ENCODE results near the gene TBC1D10A.

DNA sequence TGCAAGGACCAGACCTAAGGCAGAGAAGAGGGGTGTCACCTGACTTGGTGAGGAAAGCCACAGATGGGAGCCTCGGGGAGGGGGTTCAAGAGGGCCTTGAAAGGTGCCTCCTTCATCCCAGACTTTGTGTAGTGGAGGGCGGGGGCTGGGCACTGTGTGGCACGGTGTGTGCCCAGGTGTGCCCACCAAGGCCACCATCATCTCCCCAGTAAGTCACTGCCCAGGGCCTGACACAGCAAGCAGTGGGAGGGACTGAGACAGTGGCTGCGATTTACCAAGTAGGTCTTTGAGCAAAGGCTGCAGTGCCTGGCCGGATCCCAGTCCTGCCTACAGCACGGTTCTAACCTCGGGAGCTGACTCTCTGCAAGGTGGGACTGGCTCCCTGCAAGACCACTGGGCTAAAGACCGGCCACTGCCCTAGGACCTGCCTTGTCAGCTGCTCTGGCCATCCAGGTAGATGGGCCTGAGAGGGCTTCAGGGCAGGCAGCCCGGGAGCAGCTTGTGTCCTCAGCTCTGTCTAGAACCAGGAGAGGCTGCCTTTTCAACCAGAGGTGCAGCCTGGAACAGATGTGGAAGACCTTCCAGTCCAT lies 61.5 kb downstream of the TBC1D10A start:
- no peak for TF ChIP-seq POLR2AphosphoS5 (IDR thresholded peaks at IDR 0.05; ENCODE audit: borderline replicate concordance, low read depth, low read length)
- no peak for TF ChIP-seq EZH2 (IDR thresholded peaks at IDR 0.05)
- TF ChIP-seq FOXP2 (optimal IDR thresholded peaks at IDR 0.05; ENCODE audit: control extremely low read depth, extremely low read length, insufficient read depth), result no peak
